NCI-H1694 treated with DMSO at 0.1 percent for 48 hours (cell line): ENCODE data around the gene SEC14L2.
"Not testable (repeated sequence)": the region's sequence is repeated elsewhere in the genome, so short reads cannot be mapped to it uniquely, and the experiment has no call there.

Experiments
- DNase-seq: peaks from one replicate; lab custom pipeline; 2025; lab: John Stamatoyannopoulos, UW

Gene SEC14L2

GRCh38 chr22:30455075-30455840 lies 58.4 kb downstream of the SEC14L2 start:
- no peak for DNase-seq

DNA sequence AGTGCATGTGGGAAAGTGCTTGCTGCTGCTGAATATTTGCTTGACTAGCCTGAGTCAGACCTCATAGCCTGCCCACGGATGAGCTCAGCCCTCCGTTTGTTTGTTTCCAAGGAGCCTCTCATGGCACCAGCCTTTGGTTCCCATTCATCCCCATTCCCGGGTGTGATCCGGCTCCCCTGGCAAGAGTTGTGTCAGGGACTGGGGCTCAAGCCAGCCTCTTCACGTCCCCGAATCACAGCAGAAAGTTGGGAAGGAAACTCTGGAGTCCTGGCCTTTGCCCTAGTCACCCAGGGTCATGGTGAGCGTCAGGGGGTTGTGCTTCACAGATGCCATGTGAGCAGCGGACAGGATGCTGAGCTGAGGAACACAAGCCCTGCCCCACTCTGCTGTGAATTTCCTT lies 61.2 kb downstream of the SEC14L2 start:
- DNase-seq, result no peak

DNA sequence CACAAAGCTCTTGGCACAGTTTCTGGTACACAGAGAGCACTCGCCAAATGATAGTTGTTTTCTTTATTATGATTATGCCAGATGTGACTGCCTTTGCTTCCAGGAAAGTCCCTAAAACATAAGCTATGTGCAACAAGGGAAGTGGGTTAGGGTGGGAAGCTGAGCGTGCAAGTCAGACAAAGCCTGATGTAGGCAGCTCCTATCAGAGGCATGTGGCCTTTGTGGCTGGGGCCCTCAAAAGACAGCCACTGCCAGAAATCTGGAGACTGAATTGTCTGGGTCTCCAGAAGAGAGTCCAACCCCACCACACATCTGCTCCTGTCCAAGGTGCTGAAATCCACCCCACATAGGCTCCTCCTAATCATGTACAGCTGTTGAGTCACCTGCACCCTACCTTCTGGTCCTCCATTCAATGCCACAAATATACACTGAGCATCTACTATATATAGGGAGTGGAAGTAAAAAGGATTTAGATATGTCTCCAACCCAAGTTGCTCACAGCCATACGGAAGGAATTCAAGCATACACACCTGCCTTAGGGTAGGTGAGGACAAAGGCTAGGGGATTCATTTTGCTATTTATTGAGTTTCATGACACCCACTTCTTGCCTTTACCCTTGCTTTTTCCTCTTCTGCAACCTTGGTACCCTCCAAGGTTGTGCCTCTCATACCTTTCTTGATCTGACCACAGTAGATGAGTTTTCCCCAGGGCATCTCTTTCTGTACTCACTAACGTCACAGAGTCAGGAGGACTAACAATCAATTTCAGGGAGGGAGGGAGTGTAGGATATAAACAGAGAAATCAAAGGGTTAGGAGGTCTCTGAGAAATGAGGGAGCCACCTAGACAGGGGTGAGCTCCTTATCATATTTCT lies 62.6 kb downstream of the SEC14L2 start:
- no peak for DNase-seq

- DNase-seq, result no peak
These were observed 63.3 kb downstream of the SEC14L2 start for GRCh38 chr22:30460147-30460546.

GRCh38 chr22:30460555-30460954 lies 63.7 kb downstream of the SEC14L2 start:
- DNase-seq, result not testable (repeated sequence)

- no peak for DNase-seq
These were observed 72.3 kb downstream of the SEC14L2 start for GRCh38 chr22:30469165-30469564.

DNA sequence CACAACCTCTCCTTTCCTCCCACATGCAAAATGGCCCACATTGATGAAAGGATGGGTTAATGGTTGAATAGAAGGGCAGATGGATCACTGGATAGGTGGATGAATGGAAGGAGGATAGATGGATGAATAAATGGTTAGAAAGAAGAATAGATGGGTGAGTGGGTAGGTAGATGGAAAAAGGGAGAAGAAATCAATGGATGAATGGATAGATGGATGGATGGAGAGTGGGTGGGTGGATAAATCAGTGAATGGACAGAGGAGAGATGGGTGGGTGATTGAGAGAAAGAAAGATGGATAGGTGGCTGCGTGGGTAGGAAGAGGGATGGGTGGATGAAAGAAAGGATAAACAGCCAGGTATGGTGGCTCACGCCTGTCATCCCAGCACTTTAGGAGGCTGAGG lies 73.8 kb downstream of the SEC14L2 start:
- no peak for DNase-seq

DNA sequence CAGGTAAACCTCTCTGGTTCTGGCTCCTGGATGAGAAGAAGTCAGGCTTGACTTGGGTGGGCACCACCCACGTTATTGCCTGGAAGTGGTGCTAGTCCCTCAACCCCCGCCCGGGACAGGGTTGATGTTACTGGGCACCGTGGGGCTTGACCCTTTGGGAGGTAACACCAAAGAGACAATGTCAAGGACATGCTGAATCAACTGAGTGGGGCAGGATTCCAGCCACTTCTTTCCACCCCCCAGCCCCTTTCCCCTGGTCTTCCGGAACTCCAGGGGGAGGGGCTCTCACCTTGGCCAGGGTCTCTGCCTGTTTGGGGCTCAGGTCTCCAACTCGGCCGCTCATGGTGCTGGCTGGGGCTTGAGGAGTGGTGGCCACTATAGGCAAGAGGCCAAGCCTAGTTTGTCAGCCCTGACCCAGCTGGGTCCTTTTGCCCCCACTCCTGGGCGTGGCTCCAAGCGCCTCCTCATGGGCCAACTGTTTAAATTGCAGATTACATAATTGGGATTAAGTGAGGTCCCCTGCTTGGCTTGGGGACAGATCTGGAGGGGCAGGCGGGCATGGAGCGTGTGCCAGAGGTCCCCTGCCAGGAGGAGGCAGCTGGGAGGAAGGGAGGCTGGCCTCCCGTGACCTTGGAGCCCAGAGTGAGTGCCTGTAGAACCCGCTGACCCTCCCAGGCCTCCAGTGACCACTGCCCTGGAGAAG lies 74.9 kb downstream of the SEC14L2 start, which contains the start of gene SEC14L3:
Gene SEC14L3 (minus strand): TSS at position 402 of the 703 bp plus-strand sequence. CDS start 59 bp downstream, at position 343.
- DNase-seq, result no peak

GRCh38 chr22:30472994-30473720 lies 76.3 kb downstream of the SEC14L2 start:
- no peak for DNase-seq

GRCh38 chr22:30474121-30474520 lies 77.3 kb downstream of the SEC14L2 start:
- no peak for DNase-seq
